A172 (cell line): Measurements from ENCODE around the gene MPST. TPM values are rescaled to one million over a fixed set of nuclear protein-coding genes. Genes with fewer than 3 reads are reported as not detected.
"Not testable (repeated sequence)": the region's sequence is repeated elsewhere in the genome, so short reads cannot be mapped to it uniquely, and the experiment has no call there.

ENCODE experiments used
- DNase-seq: peaks from one replicate; pipeline ENCODE4 v3.0.0-alpha.2; 2015; ENCODE audit warnings: low spot score
- total RNA-seq: library from RNA; depleted of rRNA; stranded (reverse); fragments of >200 nt; shearing (Covaris generic); gene quantifications from 2 replicates; pipeline ENCODE4 v1.2.3, GENCODE V29; 2014; rRNA removed

The MPST gene
- 57.0 and 68.4 TPM in 2 replicates for total RNA-seq

DNA sequence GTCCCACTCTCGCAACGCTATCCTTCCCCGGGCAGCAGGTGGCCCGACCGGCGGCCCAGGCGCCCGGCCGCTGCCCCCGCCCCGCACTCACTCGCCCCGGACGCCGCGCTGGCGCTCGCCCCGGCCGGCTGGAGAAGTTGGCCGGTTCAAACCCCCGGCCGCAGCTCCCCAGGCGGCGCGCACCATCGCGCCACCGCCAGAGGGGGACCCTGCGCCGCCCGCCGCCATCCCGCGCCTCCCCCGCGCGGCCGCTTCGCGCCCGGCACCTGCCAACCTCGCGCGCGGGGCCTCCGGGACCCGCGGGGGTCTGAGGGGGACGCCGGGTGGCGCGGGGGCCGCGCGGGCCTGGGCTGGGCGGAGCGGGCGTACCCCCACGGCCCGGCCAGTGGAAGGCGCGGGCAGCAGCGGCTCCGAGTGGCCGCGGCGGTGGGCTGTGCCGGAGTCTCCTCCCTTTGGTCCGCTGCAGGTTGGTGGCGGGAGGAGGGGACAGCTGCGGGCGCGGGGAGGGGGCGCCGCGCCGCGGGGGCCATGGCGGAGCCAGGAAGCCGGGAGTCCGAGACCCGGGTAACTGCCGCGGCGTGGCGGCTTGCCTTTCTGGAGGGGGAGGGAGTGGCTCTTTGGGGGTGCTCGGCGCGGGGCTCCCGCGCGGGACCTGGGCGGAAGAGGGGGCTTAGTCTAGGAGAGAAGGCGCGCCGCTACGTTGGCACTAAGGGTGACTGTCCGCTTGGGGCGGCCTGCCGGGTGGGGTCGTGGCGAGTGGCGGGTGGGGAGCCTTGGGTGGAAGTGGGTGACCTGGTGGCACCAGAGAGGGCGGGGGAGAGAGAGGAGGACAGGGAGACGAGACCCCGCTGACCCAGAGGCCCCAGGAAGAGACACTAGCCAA is at the start of gene MPST, which contains the start of gene TST:
Gene MPST, plus strand, starts transcription at position 434 of the 883 bp plus-strand sequence. Its CDS starts 95 bp downstream, at position 529.
Gene TST, minus strand, starts transcription at position 139 of the 883 bp plus-strand sequence. CDS start 715 bp downstream, outside the sequence.
- peak; percentile 26 for DNase-seq

DNA sequence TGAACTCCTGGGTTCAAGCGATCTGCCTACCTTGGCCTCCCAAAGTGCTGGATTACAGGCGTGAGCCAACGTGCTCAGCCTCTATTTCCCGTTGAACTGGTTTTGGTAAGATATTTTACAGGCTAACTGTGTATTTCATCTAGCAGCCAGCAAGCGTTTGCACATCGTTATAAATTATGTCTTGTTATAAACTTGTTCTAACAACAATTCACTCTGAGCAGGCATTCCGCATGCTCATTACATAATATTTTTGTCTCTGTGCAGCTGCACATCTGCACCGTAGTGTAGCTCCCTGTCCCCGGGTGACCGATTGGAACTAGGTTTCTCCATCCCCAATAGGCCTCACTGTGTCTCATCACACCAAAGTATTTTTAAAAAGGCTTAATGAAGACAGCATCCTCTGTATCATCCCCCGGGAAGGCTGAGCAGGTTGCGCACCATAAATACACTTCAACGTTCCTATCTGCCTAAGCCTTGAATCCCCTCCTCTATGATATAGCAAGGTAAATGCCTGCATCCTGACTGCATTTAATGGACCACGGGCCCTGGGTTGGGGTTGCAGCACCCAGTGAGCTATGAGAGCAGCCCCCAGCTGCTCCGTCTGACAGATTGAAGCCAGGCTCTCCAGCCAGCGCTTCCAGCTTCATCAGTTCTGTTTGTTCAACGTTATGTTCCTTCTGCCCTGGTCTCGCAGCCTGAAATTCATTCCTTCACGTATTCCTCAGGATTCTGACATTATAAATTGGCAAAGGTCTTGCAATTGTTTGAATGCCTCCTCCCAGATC is 48.0 kb upstream of the MPST start:
- DNase-seq, result no peak

DNA sequence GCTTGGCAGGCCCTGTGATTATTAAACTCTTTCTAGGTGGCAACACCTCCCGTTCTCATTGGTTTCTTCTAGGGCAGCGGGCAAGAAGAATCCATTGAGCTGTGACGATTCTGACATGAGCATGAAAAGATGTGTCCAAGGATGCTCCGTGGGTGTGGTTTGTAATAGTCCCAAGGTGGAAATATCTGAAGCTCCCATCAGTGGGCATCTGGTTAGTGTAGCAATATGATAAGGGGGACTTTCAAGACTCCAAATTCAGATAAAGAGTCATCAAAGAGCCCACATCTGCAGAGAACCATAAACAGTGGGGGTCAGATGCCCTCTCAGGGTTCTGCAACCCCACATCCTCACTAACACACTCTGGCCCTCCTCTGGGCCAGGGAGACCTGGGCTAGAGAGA is 42.9 kb upstream of the MPST start:
- DNase-seq, result no peak

DNA sequence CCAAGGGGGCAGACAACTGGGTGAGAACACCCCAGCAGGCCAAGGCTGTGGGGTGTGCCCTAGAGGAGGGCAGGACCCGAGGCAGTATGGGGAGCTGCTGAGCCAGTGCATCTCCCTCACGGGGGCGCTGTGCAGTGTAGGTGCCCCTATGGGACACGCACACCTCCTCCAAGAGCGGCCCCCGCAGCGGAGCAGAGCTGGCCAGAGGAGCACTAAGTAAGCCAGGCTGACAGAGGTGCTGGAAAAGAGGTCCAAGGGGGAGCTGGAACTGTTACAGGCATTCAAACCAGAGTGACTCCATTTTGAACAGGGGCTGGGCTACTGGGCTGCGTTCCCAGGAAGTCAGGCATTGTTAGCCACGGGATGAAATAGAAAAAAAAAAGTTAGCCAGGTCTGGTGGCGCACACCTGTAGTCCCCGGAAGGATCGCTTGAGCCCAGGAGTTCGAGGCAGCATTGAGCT is 42.1 kb upstream of the MPST start:
- DNase-seq, result peak; percentile 34

DNA sequence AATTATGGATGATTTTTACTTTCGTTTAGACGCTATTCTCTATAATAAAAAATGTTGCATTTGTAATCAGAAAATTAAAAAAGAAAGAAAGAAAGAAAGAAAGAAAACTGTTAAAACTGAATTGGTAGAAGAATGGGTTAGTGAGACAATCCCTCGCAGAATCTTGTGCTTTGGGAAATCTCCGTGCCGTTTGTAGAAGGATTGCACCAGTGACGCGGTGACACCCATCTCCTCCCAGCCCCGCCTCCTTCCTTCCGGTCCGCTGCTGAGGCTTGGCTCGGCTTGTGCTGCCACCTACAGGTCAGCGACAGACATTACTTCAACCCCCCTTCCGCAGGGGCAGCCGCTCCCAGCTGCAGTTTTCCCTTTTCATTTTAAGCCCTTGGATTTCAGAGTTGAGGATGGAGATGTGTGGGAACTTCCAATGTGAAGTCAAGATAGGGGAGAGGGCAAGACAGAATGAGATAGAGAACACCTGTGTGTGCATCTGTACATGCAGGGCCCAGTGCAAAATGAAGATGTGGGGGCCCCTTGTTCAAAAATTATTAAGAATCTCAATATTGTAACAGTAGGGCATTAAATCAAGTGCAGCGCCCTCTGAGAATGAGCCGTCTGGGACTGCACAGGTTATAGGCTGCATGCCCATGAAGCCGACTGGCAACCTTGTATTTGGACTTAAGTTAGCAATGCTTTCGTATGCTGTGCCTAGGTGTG is 41.4 kb upstream of the MPST start:
- peak; percentile 62 for DNase-seq

DNA sequence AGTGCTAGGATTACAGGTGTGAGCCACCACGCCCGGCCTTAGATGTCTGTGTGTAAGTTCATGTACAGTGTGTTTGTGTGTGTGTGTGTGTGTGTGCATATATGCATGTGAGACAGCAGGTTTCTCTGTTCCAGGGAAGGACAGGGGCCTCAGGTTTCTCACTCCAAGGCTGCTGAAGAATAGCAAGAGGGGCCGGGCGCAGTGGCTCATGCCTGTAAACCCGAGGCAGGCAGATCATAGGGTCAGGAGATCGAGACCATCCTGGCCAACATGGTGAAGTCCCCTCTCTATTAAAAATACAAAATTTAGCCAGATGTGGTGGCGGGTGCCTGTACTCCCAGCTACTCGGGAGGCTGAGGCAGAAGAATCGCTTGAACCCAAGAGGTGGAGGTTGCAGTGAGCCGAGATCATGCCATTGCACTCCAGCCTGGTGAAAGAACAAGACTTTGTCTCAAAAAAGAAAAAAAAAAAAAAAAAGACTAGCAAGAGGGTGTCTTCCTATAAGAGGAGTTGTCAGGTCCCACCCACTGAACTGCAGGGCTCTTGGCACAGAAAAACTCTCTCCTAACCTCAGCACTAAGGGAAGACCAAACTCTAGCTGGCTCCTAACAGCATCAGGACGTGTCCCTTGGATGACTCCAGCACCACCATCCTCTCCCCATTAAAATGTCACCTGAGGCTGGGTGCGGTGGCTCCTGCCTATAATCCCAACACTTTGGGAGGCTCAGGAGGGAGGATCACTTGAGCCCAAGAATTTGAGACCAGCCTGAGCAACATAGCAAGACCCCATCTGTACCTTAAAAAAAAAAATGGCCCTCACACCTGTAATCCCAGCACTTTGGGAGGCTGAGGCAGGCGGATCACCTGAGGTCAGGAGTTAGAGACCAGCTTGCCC is 40.3 kb upstream of the MPST start:
- no peak for DNase-seq

DNA sequence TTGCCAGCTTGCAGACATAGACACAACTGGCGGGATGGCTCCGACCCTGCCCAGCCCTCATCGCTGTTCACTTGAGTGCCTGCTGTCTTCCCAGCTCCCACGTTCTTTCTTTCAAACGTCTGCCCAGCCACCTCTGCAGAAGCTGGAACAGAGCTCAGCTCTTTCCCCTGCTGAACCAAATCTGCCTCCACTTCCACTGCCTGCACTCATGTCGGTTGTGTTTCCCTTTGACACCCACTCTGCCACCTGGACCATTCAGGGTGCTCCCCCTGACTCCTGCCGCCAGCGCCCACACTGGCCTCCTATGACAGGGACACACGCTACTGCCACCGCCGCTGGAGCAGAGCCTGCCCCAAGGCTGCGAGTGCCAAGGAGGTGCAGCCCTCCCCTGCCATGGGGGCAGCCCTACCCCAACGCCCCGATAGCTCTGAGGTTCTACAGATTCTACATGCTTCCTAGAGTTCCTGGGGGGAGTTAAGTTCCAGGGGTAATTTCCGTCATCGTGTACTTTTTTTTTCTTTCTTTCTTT is 38.2 kb upstream of the MPST start:
- no peak for DNase-seq

DNA sequence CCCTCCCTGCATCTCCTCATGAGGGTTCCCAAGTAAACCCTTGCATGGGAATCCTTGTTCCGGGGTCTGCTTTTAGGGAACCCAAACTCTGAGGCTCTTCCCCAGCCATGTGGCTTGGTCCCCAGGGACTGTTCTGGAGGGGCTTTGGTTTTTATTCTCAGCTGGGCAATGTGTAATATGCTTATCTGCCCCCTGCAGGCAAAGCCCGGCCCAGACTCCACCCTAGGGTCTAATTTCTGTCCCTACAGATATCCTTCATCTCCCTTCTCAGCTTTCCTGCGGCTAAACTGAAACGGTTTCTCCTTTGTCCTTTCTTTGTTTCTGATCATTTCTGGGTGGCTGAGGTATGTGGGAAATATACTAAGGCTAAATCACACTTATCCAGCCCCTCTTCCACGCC is 37.4 kb upstream of the MPST start:
- DNase-seq, result no peak

DNA sequence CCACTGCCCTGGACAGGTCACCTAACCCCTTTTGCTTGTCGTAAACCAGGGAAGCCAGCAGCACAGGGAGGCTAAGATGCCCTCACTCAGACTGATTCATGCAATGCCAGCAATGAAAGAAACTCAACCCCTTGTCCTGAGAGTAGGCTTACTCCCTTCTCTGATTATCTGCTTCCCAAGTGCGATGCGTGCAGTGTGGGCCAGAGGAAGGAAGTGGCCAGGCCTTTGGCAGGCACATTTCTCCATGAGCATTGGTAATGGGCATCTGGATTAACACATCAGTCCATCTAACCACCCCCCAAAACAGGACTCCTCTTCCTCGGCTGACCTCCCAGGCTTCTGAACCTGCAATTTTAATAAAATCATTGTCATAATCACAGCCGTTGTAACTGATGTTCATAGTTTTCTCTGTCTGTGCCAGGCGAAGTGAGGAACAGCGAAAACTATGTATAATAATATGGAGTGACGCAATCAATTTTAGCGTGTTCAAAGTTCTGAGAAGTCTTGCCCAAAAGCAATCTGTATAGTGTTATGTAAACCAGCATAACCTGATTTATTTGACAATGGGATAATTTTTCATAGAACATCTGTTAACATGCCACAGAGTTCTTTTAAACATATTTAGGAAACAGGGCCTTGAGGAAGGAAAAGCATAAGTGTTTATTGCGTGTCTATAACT is 34.2 kb upstream of the MPST start:
- DNase-seq, result no peak

DNA sequence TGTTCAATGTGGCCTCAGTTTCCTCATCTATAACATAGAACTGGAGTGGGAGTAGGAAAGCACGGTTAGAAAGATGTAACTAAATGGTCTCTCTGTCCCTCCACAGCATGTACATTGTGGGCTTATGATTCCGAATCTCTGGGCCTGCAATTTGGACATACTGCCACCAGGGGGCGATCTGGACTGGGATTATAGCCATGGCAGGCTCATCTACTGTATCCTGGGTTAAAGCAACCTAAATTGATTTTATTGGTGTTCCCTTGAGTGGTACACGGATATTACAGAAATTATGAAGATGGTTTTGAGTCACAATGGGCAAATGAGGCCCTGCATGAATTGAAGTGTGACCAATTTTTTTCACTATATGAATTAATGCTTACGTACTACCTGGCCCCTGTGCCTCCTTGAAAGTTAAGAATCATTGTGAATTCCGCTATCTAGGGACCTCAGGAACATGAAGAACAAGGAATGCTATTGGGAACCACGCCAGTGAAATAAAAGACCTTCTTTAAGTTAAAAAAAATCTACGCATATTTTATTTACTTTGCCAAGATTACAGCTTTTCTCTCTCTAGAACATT is 33.2 kb upstream of the MPST start:
- no peak for DNase-seq

DNA sequence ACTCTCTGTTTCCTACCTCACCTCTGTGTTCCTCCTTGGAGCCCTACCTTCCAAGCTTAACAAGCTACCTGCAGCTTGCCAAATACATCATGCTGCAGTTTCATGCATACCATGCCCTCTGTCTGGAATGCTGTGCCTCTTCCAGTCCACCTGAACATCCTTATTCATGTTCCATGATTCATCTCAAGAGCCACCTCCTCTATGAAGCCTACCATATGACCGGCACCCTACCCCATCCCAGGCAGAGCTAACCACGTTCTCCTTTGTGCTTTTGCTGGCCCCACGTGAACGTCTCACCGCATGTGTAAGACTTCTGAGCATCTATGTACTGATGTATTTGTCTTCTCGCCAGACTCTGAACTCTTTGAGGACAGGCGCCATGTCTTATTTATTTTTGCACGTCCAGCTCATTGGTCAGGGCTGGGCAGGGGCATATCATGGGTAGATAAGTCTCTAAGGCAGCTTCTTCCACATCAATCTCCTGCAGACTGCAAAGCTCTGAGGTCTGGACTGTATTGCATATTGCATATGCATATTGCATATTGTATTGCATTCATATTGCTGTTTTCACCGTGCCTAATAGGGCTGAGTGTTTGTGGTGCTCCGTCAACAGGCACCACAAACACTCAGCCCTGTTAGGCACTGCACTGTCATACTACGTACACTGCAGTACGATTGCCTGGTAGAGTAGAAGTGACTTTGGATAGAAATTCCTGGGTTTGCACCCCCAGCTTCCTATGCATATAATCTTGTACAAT is 31.3 kb upstream of the MPST start:
- no peak for DNase-seq

DNA sequence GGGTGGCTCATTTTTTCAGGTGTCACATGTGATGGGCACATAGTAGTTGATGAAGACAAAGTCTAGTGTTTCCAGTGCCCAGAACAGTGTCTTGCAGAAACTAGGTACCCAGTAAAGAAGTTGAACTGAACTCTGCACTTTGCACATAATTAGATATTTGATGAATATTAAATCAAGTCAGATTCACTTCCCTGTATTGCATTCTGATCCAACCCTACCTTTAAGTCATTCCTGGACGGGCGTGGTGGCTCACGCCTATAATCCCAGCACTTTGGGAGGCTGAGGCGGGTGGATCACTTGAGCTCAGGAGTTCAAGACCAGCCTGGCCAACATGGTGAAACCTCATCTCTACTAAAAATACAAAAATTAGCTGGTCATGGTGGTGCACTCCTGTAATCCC is 30.5 kb upstream of the MPST start:
- not testable (repeated sequence) for DNase-seq

DNA sequence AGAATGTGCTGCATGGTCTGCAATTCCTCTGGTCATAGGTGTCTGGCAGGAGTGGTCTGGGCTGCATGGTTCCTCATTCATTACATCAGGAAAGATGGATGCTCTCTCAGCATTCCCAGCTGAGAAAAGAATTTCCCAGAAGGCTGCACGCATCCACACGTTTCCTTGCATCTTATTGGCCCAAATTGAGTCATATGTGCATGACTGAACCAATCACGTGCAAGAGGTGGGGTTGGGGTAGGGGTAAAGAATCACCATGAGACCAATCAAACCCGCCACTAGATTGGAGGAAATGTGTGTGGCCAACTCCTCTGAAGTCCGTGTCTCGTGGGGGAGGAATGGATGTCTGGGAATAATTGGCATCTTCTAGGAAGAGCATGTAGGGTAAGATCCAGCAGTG is 29.1 kb upstream of the MPST start:
- no peak for DNase-seq

DNA sequence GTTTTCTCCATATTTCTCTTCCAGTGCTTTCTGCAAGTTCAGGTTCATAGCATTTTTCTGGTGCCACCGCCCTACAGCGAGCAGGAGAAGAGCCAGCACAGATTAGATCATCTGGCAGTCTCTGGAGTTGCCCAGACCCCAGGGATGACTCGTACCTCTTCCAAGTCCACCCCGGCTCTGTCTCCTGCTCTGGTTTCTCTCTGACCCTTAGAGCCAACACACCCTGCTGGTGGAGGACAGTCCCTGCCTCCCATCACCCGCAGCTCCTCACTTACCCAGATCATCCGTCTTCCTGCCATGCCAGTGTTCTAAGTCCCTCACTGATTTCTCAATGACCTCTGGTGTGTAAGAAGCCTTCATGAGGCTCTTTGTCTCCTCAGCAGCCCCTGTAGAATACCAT is 28.3 kb upstream of the MPST start:
- no peak for DNase-seq

DNA sequence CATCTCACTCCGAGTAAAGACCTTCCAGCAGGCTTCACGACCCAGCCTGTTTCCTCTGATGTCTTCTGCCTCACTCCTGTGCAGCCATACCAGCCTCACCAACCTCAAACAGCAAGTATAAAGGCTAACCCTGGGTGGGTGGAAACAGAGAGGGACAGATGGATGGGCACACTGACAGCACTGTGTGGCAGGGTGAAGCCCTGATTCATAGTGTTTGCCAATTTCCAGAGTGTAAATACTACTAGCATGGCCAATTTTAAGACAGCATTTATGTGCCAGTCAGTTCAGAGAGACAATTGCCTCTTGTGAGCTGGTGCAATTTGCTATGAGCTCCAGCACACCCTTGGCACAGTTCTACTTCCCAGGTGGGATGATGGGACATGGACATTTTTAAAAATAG is 21.8 kb upstream of the MPST start:
- no peak for DNase-seq

DNA sequence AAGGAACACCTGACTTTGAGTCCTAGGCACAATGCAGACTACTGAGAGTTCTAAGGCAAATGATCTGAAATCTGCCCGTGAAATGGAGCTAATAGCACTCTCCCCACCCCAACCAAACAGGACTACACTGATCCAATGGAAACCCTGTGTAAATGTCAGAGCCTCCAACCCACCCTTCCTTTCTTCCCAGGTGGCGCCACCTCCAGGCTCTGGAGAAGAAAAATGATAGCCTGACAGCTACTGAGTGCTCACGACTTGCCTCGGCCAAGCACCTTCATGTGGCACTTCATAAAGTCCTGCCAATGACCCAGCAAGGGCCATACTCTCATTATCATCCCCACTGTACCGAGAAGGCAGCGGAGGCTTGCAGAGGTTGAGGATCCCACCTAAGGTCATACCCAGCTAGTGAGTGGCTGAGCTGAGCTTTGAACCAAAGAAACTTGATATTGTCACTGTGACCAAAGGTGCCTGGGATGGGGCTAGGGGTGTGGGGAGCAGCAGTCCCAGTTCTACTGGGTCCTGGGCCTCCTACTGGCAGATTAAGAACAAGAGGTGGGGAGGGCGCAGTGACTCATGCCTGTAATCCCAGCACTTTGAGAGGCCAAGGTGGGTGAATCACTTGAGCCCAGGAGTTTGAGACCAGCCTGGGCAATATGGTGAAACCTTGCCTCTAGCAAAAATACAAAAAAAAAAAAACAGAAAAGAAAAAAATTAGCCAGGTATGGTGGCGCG is 20.8 kb upstream of the MPST start:
- DNase-seq, result peak; percentile 36

DNA sequence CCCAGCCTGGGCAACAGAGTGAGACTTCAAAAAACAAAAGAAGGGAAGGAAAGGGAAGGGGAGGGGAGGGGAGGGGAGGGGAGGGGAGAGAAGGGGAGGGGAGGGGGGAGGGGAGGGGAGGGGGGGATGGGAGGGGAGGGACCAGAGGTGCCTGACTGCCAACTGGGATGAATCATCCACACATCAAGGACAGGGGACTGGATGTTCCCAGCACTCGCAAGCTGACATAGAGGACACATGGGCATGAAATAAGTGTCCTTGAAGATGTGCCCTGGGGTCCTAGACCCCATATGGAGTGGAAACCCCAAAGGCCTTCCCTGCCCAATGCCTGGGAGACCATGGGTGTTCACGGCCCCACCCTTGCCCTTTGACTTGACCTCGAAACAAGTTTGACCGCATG is 20.1 kb upstream of the MPST start:
- DNase-seq, result peak; percentile 12
